HepG2 (cell line): Measurements from ENCODE around the gene IKZF4. TPM values are rescaled to one million over a fixed set of nuclear protein-coding genes. Genes with fewer than 3 reads are reported as not detected.
"Not testable (repeated sequence)": the region's sequence is repeated elsewhere in the genome, so short reads cannot be mapped to it uniquely, and the experiment has no call there.

Experiments
- ATAC-seq: fragments of 200-7000 bp; cut with Tn5 transposase; 3 replicates; pipeline ENCODE4 v1.9.1; 2020; ENCODE audit warnings: mild to moderate bottlenecking, moderate library complexity
- BruUV-seq: library from RNA; stranded (reverse); fragments of 400-500 nt; replicated peaks from 2 replicates; lab custom pipeline; 2021; lab: Mats Ljungman, UMichigan
- CTCF ChIA-PET: fragments of 300-600 bp; formaldehyde crosslinking; extraction: SDS; loops from one replicate; lab custom pipeline; 2021; ENCODE audit warnings: low total read pairs, inconsistent platforms, low intra/inter-chr PET ratio; lab: Yijun Ruan, JAX
- POLR2A ChIA-PET: fragments of 350-600 bp; sonication (Branson Sonifier 250); formaldehyde crosslinking; loops from one replicate; lab custom pipeline; 2020; ENCODE audit warnings: antibody characterized with exemption, inconsistent platforms; lab: Yijun Ruan, JAX
- DNase-seq: peaks from one replicate; pipeline ENCODE4 v3.0.0-alpha.2; 2015; ENCODE audit warnings: low spot score
- FAIRE-seq: peaks from 3 replicates; lab custom pipeline; 2011; peaks lifted over from hg19 to GRCh38; lab: Jason Lieb, UNC
- H2AFZ ChIP-seq: one replicate; pipeline ENCODE4 v1.6.1; 2011; ENCODE audit warnings: low read length, inconsistent platforms
- H3K27ac ChIP-seq: fragments of 300-600 bp; 3 replicates; pipeline ENCODE4 v1.8.0; 2011; ENCODE audit warnings: mixed run types, mild to moderate bottlenecking, mixed read lengths, low read length, inconsistent platforms; ENCODE audit not compliant: insufficient read depth; ENCODE audit errors: extremely low read length
- H3K27me3 ChIP-seq, 2 experiments: fragments of 200-600 bp in 1 of 2; 2 replicates in 1 of 2; 3 replicates in 1 of 2; pipeline versions ENCODE4 v1.6.0 to v1.8.0; 2011; ENCODE audit warnings: low read length in 2 of 2, mild to moderate bottlenecking in 2 of 2, moderate library complexity in 2 of 2, inconsistent platforms in 1 of 2; ENCODE audit not compliant: insufficient read depth in 2 of 2, control insufficient read depth in 1 of 2
- H3K36me3 ChIP-seq, 2 experiments: fragments of 200-600 bp in 1 of 2; replicated peaks in 1 of 2; 2 replicates in 1 of 2; 3 replicates in 1 of 2; pipeline versions ENCODE4 v1.5.1 to v1.8.0; 2011; ENCODE audit warnings: low read length in 2 of 2, inconsistent platforms in 1 of 2; ENCODE audit not compliant: insufficient read depth in 2 of 2, control insufficient read depth in 1 of 2
- H3K4me1 ChIP-seq: 2 replicates; pipeline ENCODE4 v1.5.1; 2012; ENCODE audit warnings: low read length, inconsistent platforms; ENCODE audit not compliant: insufficient read depth
- H3K4me2 ChIP-seq: 2 replicates; pipeline ENCODE4 v1.6.0; 2011; ENCODE audit warnings: low read depth, low read length, inconsistent platforms
- H3K4me3 ChIP-seq, 3 experiments: fragments of 200-600 bp in 1 of 3; sonication (generic), shearing (Covaris generic) in 1 of 3; replicated peaks in 1 of 3; 2 replicates each; pipeline ENCODE4 v1.5.1; 2011 to 2016; ENCODE audit warnings: low read length in 3 of 3, inconsistent platforms in 2 of 3, low read depth in 2 of 3, mild to moderate bottlenecking in 2 of 3, control low read depth in 1 of 3, mixed read lengths in 1 of 3; ENCODE audit not compliant: insufficient read depth in 1 of 3
- H3K79me2 ChIP-seq: one replicate; pipeline ENCODE4 v1.6.1; 2011; ENCODE audit warnings: low read length, inconsistent platforms; ENCODE audit not compliant: insufficient read depth
- H3K9ac ChIP-seq: 2 replicates; pipeline ENCODE4 v1.6.0; 2011; ENCODE audit warnings: mild to moderate bottlenecking, low read depth, low read length, inconsistent platforms; ENCODE audit not compliant: insufficient read depth
- H3K9me3 ChIP-seq: 2 replicates; pipeline ENCODE4 v1.5.1; 2012; ENCODE audit warnings: mild to moderate bottlenecking, low read length
- H4K20me1 ChIP-seq: 2 replicates; pipeline ENCODE4 v1.6.0; 2011; ENCODE audit warnings: inconsistent platforms, mild to moderate bottlenecking, low read length, moderate library complexity; ENCODE audit not compliant: insufficient read depth
- CBX5 ChIP-seq: sonication (generic); formaldehyde crosslinking; IDR thresholded peaks from 2 replicates; pipeline ENCODE4 v1.4.0; 2020; ENCODE audit warnings: missing genetic modification reagents, borderline replicate concordance
- CC2D1A ChIP-seq: sonication (generic); formaldehyde crosslinking; IDR thresholded peaks from 2 replicates; pipeline ENCODE4 v1.8.1; 2023; ENCODE audit warnings: mild to moderate bottlenecking, missing genetic modification reagents
- RARG ChIP-seq: sonication (generic); formaldehyde crosslinking; IDR thresholded peaks from 2 replicates; pipeline ENCODE4 v1.4.0; 2020; ENCODE audit warnings: low read depth, mild to moderate bottlenecking, missing genetic modification reagents
- ZBTB20 ChIP-seq: sonication (generic); formaldehyde crosslinking; IDR thresholded peaks from 2 replicates; pipeline ENCODE4 v1.8.1; 2023; ENCODE audit warnings: missing genetic modification reagents, low read depth, mild to moderate bottlenecking, borderline replicate concordance
- ZNF563 ChIP-seq: sonication (generic); formaldehyde crosslinking; IDR thresholded peaks from 2 replicates; pipeline ENCODE4 v1.8.0; 2022; ENCODE audit warnings: mild to moderate bottlenecking, moderate library complexity, missing genetic modification reagents
- ZNF766 ChIP-seq: sonication (generic); formaldehyde crosslinking; IDR thresholded peaks from 2 replicates; pipeline ENCODE4 v1.5.0; 2020; ENCODE audit warnings: missing genetic modification reagents, borderline replicate concordance
- WGBS: methylation state at CpG from one replicate; pipeline ENCODE4 v1.1.6; 2017; ENCODE audit warnings: low lambda C conversion rate; 5-methylcytosine and 5-hydroxymethylcytosine counted together
- in situ Hi-C: cut with HindIII; loops from 2 replicates; pipeline ENCODE4 v1.10.0; 2017; ENCODE audit warnings: low pct_unique_long_range_greater_than_20kb; ENCODE audit not compliant: extremely low pct_ligation_motif_present
- intact Hi-C: fragments of 100-400 bp; cut with micrococcal nuclease; formaldehyde crosslinking; loops from one replicate; pipeline ENCODE4 v1.10.0; 2022; ENCODE audit not compliant: unreplicated experiment
- polyA plus RNA-seq, 8 experiments: library from polyadenylated mRNA; depleted of rRNA in 3 of 8; stranded (reverse) in 7 of 8; unstranded in 1 of 8; fragments of >200 nt; fragmentation: Illumina TruSeq in 4 of 8; extraction: Trizol in 4 of 8; gene quantifications; 2 replicates each; pipeline versions ENCODE4 v1.2.1 to v1.2.3, GENCODE V29; 2011 to 2016; ENCODE audit warnings: low read depth in 4 of 8, missing spikeins in 1 of 8, mixed read lengths in 1 of 8; ENCODE audit not compliant: insufficient read depth in 1 of 8
- total RNA-seq, 5 experiments: library from RNA; depleted of rRNA; stranded (reverse); fragments of >200 nt; fragmentation: Illumina TruSeq; extraction: Trizol; gene quantifications; 2 replicates each; pipeline ENCODE4 v1.2.3, GENCODE V29; 2016; ENCODE audit warnings: low read depth in 1 of 5
- TF ChIP-seq, protein P1 (sequence below): sonication (generic); formaldehyde crosslinking; IDR thresholded peaks from 2 replicates; pipeline ENCODE4 v1.4.0; 2020; ENCODE audit warnings: mild to moderate bottlenecking, missing genetic modification reagents

The IKZF4 gene
- total and polyA plus RNA-seq, 2 of the 13 experiments (the other 11 are each of a cell fraction or from before 2014, with no cell fraction given): 0.58 to 2.2 TPM

DNA sequence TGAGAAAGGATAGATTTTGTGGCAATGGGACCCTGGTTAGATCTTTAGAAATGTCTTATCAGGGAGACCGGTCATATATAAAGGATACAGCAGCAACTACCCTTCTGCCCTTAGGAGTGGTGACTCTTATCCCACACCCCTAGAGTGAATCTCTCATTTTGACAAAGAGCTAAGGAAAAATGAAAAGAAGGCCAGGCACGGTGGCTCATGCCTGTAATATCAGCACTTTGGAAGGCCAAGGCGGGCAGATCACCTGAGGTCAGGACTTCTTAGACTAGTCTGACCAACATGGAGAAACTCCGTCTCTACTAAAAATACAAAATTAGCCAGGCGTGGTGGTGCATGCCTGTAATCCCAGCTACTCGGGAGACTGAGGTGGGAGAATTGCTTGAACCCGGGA, 34.9 kb upstream of the IKZF4 start:
- intact Hi-C loops, H3K9me3 ChIP-seq, H2AFZ ChIP-seq, H3K27me3 ChIP-seq, ATAC-seq, H3K27ac ChIP-seq, BruUV-seq, H3K4me3 ChIP-seq, H3K79me2 ChIP-seq, H3K9ac ChIP-seq, H4K20me1 ChIP-seq, FAIRE-seq, in situ Hi-C loops, H3K4me2 ChIP-seq, H3K4me1 ChIP-seq, DNase-seq, CTCF ChIA-PET: not testable (repeated sequence)
- WGBS: 96% methylated on average over 7 of the region's 7 CpGs
- H3K36me3 ChIP-seq: peaks cover 8 to 30% of the 10 kb centered on the region in 2 experiments
- POLR2A ChIA-PET: interaction anchor here (1.1 to 5.6 kb wide), 3 partner anchors 11 to 26 kb away, joined by 3 to 45 read pairs (median 7); partner anchors contain the start of genes RAB5B and SUOX

DNA sequence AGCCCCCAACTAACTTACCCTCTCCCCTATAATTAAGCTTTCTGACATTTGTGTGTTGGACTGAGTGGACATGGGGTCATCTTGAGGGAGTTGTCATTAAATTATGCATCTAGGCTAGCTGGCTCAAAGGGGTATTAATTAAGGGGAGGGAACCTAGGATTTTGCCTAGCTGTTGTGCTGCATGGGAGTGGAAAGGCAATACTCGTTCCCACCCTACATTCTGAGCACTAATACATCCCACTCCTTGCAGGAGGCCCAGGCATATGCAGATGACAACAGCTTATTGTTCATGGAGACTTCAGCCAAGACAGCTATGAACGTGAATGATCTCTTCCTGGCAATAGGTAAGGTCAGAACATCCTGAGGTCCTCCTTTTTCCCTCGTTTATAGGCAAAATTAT, 29.7 kb upstream of the IKZF4 start:
- FAIRE-seq (no peak), ATAC-seq (no peak), DNase-seq (no peak)
- in situ Hi-C loops: no loop called here
- Histone ChIP-seq H4K20me1 (no peaks in the 10 kb centered on the region), H3K27me3 (no peaks in the 10 kb centered on the region), H3K4me1 (peaks cover 13% of the 10 kb centered on the region), H3K4me2 (no peak overlapping the region), H3K4me3 (no peak overlapping the region), H3K27ac (no peak overlapping the region), H3K79me2 (no peaks in the 10 kb centered on the region), H2AFZ (no peak overlapping the region), H3K9me3 (no peaks in the 10 kb centered on the region), H3K9ac (no peak overlapping the region), H3K36me3 (peaks cover 19 to 48% of the 10 kb centered on the region in 2 experiments)
- BruUV-seq: no TSS peak
- 94% methylated on average over 3 of the region's 3 CpGs for WGBS
- no peak for TF ChIP-seq RARG (CRISPR knock-in tag)
- no peak for TF ChIP-seq CC2D1A (CRISPR knock-in tag)
- TF ChIP-seq ZBTB20 (CRISPR knock-in tag): no peak
- no peak for TF ChIP-seq ZNF766
- TF ChIP-seq ZNF563: no peak
- no peak for TF ChIP-seq CBX5 (CRISPR knock-in tag)
- TF ChIP-seq, protein P1, sequence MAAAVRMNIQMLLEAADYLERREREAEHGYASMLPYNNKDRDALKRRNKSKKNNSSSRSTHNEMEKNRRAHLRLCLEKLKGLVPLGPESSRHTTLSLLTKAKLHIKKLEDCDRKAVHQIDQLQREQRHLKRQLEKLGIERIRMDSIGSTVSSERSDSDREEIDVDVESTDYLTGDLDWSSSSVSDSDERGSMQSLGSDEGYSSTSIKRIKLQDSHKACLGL (CRISPR knock-in tag): no peak
- intact Hi-C loops: no loop called here
- POLR2A ChIA-PET: interaction anchor here (1.4 kb wide), 1 partner anchor 17 kb away, joined by 8 read pairs; the partner anchor contains the start of gene RAB5B
- CTCF ChIA-PET: no interaction called here
